ENCODE results near the gene LRSAM1. TPM values are rescaled to one million over a fixed set of nuclear protein-coding genes. Genes with fewer than 3 reads are reported as not detected.

LRSAM1 gene
- total and polyA plus RNA-seq, 7 donors = 6.9 to 54.0 (median 17.9) TPM

DNA sequence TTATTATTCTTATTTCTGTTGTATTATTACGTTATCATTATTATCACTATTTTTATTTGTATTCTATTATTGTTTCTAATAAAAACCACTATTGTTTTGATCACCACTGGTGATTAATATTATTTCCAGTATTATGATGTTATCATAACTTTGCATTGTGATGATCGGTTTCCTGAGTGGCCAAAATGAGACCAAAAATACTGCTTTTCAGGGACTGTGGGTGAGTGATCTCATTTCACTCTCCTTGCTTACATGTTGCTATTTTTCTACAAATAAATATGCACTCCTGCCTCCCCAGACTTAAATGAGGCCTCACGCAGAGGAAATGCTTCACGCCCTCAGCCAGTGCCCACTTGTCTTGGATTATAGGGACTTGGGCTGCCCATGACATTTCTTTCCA lies 78.4 kb downstream of the LRSAM1 start:
- no peak for TF ChIP-seq POLR2AphosphoS5 (IDR thresholded peaks at IDR 0.05)
- TF ChIP-seq EP300 (IDR thresholded peaks at IDR 0.05) = no peak
- TF ChIP-seq, protein P1, sequence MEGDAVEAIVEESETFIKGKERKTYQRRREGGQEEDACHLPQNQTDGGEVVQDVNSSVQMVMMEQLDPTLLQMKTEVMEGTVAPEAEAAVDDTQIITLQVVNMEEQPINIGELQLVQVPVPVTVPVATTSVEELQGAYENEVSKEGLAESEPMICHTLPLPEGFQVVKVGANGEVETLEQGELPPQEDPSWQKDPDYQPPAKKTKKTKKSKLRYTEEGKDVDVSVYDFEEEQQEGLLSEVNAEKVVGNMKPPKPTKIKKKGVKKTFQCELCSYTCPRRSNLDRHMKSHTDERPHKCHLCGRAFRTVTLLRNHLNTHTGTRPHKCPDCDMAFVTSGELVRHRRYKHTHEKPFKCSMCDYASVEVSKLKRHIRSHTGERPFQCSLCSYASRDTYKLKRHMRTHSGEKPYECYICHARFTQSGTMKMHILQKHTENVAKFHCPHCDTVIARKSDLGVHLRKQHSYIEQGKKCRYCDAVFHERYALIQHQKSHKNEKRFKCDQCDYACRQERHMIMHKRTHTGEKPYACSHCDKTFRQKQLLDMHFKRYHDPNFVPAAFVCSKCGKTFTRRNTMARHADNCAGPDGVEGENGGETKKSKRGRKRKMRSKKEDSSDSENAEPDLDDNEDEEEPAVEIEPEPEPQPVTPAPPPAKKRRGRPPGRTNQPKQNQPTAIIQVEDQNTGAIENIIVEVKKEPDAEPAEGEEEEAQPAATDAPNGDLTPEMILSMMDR (IDR thresholded peaks at IDR 0.05) = no peak
- no peak for TF ChIP-seq POLR2A (IDR thresholded peaks at IDR 0.05)
- Histone ChIP-seq H3K27ac (peak overlapping the region in 3 of 4 donors; percentile 60 to 80 (median 73)), H3K4me1 (peaks cover 0 to 57% (median 38%) of the 10 kb centered on the region in 4 donors), H3K9me3 (peaks cover 0 to 6% (median 2%) of the 10 kb centered on the region in 4 donors), H3K4me3 (no peak overlapping the region), H3K36me3 (peaks cover 0 to 37% (median 19%) of the 10 kb centered on the region in 4 donors), H3K27me3 (no peaks in the 10 kb centered on the region)
- DNase-seq = no peak
- intact Hi-C loops (cut with DNase I) = no loop called here
- 92% methylated on average over 4 of the region's 4 CpGs for WGBS, 2 donors

DNA sequence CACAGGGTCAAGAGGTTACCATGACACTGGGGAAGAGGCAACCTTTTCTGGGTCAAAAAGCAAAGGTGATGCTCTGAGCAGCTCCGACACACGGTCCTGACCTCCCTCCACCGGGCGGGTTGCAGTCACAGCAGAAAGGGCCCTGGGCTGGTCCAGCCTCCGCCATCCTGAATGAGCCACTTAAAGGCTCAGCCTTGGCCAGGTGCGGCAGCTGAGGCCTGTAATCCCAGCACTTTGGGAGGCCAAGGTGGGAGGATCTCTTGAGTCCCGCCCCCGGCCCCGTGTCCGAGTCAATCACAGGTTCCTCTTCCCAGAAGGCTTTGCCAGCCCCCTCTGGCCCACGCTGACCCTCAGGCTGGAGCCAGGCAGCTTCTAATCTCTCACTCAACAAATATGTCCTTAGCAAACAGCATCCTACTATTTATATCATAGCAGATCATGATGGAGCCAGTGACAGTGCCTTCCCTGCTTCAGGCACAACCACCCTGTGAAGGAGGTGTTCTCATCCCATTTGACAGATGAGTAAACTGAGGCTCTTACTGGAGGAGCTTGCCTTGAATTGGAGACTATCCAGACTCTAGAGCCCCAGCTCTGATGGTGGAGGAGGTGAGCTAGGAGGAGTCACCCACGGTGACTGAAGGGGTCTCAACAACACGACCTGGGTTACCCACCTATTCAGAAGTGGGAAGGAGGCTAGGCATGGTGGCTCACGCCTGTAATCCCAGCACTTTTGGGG lies 79.1 kb downstream of the LRSAM1 start:
- no peak for DNase-seq
- WGBS, 2 donors = 92% methylated on average over 14 of the region's 14 CpGs
- Histone ChIP-seq H3K9me3 (peaks cover 0 to 6% (median 2%) of the 10 kb centered on the region in 4 donors), H3K27me3 (no peaks in the 10 kb centered on the region), H3K4me3 (no peak overlapping the region), H3K36me3 (peaks cover 0 to 33% (median 19%) of the 10 kb centered on the region in 4 donors), H3K27ac (peak overlapping the region in 2 of 4 donors; percentile 73 to 80), H3K4me1 (peaks cover 0 to 57% (median 37%) of the 10 kb centered on the region in 4 donors)
- intact Hi-C loops (cut with DNase I) = no loop called here
- TF ChIP-seq POLR2AphosphoS5 (IDR thresholded peaks at IDR 0.05) (no peak), EP300 (IDR thresholded peaks at IDR 0.05) (no peak), POLR2A (IDR thresholded peaks at IDR 0.05) (no peak)
- TF ChIP-seq, protein P1 (IDR thresholded peaks at IDR 0.05) = no peak

DNA sequence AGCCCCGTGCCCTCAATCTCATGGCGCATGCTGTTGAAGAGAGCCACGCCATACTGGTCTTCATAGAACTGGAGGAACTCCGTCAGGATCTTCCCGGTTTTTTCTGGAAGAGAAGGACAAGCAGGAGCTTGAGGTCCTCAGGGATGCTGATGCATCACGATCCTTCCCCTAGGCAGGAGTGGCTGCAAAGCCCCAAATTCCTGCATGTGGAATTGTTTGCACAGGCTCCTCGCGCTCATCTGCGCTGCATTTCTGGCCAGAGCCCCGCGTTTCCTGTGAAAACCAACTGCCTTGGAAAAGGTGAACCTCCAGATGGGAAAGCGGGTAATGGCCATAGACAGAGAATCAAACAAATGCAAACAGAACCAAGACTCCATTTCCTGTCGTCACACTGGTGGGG lies 80.4 kb downstream of the LRSAM1 start:
- H3K36me3 ChIP-seq = peaks cover 0 to 29% (median 14%) of the 10 kb centered on the region in 4 donors
- peaks cover 0 to 63% (median 43%) of the 10 kb centered on the region in 4 donors for H3K4me1 ChIP-seq
- H3K4me3 ChIP-seq = no peak overlapping the region
- DNase-seq = no peak
- 84 to 90% methylated on average over 13 of the region's 13 CpGs for WGBS, 2 donors
- H3K27ac ChIP-seq = no peak overlapping the region
- H3K27me3 ChIP-seq = no peaks in the 10 kb centered on the region
- no peaks in the 10 kb centered on the region for H3K9me3 ChIP-seq
- intact Hi-C loops (cut with DNase I) = no loop called here
- TF ChIP-seq EP300 (IDR thresholded peaks at IDR 0.05) = no peak
- no peak for TF ChIP-seq POLR2AphosphoS5 (IDR thresholded peaks at IDR 0.05)
- TF ChIP-seq, protein P1 (IDR thresholded peaks at IDR 0.05) = no peak
- no peak for TF ChIP-seq POLR2A (IDR thresholded peaks at IDR 0.05)

DNA sequence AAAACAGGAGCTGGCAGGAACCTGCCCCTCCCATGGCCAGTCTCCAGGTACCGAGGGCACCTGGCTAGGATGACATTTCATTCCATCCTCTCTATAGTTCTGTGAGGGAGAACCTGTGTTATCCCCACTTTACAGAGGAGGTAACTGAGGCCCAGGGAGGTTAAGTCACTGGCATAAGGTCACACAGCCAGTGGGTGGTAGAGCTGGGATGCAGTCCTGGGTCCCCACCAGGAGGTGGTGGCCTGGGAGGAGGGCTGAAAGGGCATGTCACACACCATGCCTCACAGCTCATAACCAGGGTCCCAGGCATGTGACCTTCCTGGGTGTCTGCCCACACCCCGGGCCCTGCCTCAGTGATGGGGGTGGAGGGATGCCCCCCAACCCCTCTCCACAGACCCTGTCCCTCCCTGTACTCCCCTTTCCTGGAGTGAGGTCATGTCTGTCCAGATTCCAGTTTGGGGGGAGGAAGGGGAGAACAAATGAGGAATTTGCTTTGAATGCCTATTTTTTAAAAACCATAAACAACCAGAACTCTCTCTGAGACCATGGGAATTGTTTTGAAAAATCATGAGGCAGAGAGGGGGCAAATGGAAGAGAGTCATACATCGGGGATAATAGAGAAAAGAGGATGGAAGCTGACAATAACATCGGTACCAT lies 83.1 kb downstream of the LRSAM1 start:
- 90 to 92% methylated on average over 4 of the region's 4 CpGs for WGBS, 2 donors
- no peak for DNase-seq
- peaks cover 0 to 21% (median 10%) of the 10 kb centered on the region in 4 donors for H3K36me3 ChIP-seq
- H3K4me1 ChIP-seq = peaks cover 0 to 62% (median 51%) of the 10 kb centered on the region in 4 donors
- intact Hi-C loops (cut with DNase I) = no loop called here
- no peaks in the 10 kb centered on the region for H3K9me3 ChIP-seq
- no peak overlapping the region for H3K4me3 ChIP-seq
- peak overlapping the region; percentile 10 to 92 (median 75) for H3K27ac ChIP-seq
- H3K27me3 ChIP-seq = no peaks in the 10 kb centered on the region
- TF ChIP-seq POLR2AphosphoS5 (IDR thresholded peaks at IDR 0.05) (no peak), POLR2A (IDR thresholded peaks at IDR 0.05) (no peak), EP300 (IDR thresholded peaks at IDR 0.05) (no peak)
- TF ChIP-seq, protein P1 (IDR thresholded peaks at IDR 0.05) = no peak
